ENCODE results near the gene PLPPR1.

The PLPPR1 gene

GRCh38 chr9:101209670-101210069 lies 181.1 kb downstream of the PLPPR1 start:
- no peak for DNase-seq (ENCODE audit: low read depth in 1 of 2, low spot score in 1 of 2)
- in situ Hi-C loops (cut with HindIII; ENCODE audit: low pct_unique_long_range_greater_than_20kb, low sequenced_read_pairs) = no loop called here
- no peak for TF ChIP-seq JUND (IDR thresholded peaks at IDR 0.05; ENCODE audit: low read depth)

GRCh38 chr9:101212661-101213060 lies 184.1 kb downstream of the PLPPR1 start:
- no peak for TF ChIP-seq JUND (IDR thresholded peaks at IDR 0.05; ENCODE audit: low read depth)
- DNase-seq (ENCODE audit: low read depth in 1 of 2, low spot score in 1 of 2) = no peak
- in situ Hi-C loops (cut with HindIII; ENCODE audit: low pct_unique_long_range_greater_than_20kb, low sequenced_read_pairs) = no loop called here

GRCh38 chr9:101219030-101219429 lies 190.5 kb downstream of the PLPPR1 start:
- in situ Hi-C loops (cut with HindIII; ENCODE audit: low pct_unique_long_range_greater_than_20kb, low sequenced_read_pairs) = no loop called here
- DNase-seq (ENCODE audit: low read depth in 1 of 2, low spot score in 1 of 2) = no peak

GRCh38 chr9:101220341-101220740 lies 191.8 kb downstream of the PLPPR1 start:
- in situ Hi-C loops (cut with HindIII; ENCODE audit: low pct_unique_long_range_greater_than_20kb, low sequenced_read_pairs) = no loop called here
- no peak for TF ChIP-seq JUND (IDR thresholded peaks at IDR 0.05; ENCODE audit: low read depth)
- DNase-seq (ENCODE audit: low read depth in 1 of 2, low spot score in 1 of 2) = no peak

More at GRCh38 chr9:101219030-101219429, 190.5 kb downstream of the PLPPR1 start:
- no peak for TF ChIP-seq JUND (IDR thresholded peaks at IDR 0.05; ENCODE audit: low read depth)

GRCh38 chr9:101225271-101225670 lies 196.7 kb downstream of the PLPPR1 start:
- no peak for TF ChIP-seq JUND (IDR thresholded peaks at IDR 0.05; ENCODE audit: low read depth)
- in situ Hi-C loops (cut with HindIII; ENCODE audit: low pct_unique_long_range_greater_than_20kb, low sequenced_read_pairs) = no loop called here

GRCh38 chr9:101226161-101226560 lies 197.6 kb downstream of the PLPPR1 start:
- in situ Hi-C loops (cut with HindIII; ENCODE audit: low pct_unique_long_range_greater_than_20kb, low sequenced_read_pairs) = no loop called here
- no peak for DNase-seq (ENCODE audit: low read depth in 1 of 2, low spot score in 1 of 2)
- no peak for TF ChIP-seq JUND (IDR thresholded peaks at IDR 0.05; ENCODE audit: low read depth)

More at GRCh38 chr9:101225271-101225670, 196.7 kb downstream of the PLPPR1 start:
- no peak for DNase-seq (ENCODE audit: low read depth in 1 of 2, low spot score in 1 of 2)

- in situ Hi-C loops (cut with HindIII; ENCODE audit: low pct_unique_long_range_greater_than_20kb, low sequenced_read_pairs) = no loop called here
- no peak for DNase-seq (ENCODE audit: low read depth in 1 of 2, low spot score in 1 of 2)
- TF ChIP-seq JUND (IDR thresholded peaks at IDR 0.05; ENCODE audit: low read depth) = no peak
These were observed 198.3 kb downstream of the PLPPR1 start for GRCh38 chr9:101226803-101227202.

- no peak for DNase-seq (ENCODE audit: low read depth in 1 of 2, low spot score in 1 of 2)
- no peak for TF ChIP-seq JUND (IDR thresholded peaks at IDR 0.05; ENCODE audit: low read depth)
- in situ Hi-C loops (cut with HindIII; ENCODE audit: low pct_unique_long_range_greater_than_20kb, low sequenced_read_pairs) = no loop called here
These were observed 201.1 kb downstream of the PLPPR1 start for GRCh38 chr9:101229606-101230005.

GRCh38 chr9:101232405-101232977 lies 204.0 kb downstream of the PLPPR1 start:
- in situ Hi-C loops (cut with HindIII; ENCODE audit: low pct_unique_long_range_greater_than_20kb, low sequenced_read_pairs) = no loop called here

GRCh38 chr9:101235105-101235866 lies 206.8 kb downstream of the PLPPR1 start:
- no peak for TF ChIP-seq JUND (IDR thresholded peaks at IDR 0.05; ENCODE audit: low read depth)
- in situ Hi-C loops (cut with HindIII; ENCODE audit: low pct_unique_long_range_greater_than_20kb, low sequenced_read_pairs) = no loop called here
- peak in 1 of 2 experiments; percentile 36 for DNase-seq (ENCODE audit: low read depth in 1 of 2, low spot score in 1 of 2)

More at GRCh38 chr9:101232405-101232977, 204.0 kb downstream of the PLPPR1 start:
- no peak for TF ChIP-seq JUND (IDR thresholded peaks at IDR 0.05; ENCODE audit: low read depth)
- no peak for DNase-seq (ENCODE audit: low read depth in 1 of 2, low spot score in 1 of 2)

GRCh38 chr9:101242651-101243050 lies 214.1 kb downstream of the PLPPR1 start:
- no peak for TF ChIP-seq JUND (IDR thresholded peaks at IDR 0.05; ENCODE audit: low read depth)
- in situ Hi-C loops (cut with HindIII; ENCODE audit: low pct_unique_long_range_greater_than_20kb, low sequenced_read_pairs) = no loop called here
- no peak for DNase-seq (ENCODE audit: low read depth in 1 of 2, low spot score in 1 of 2)

- no peak for DNase-seq (ENCODE audit: low read depth in 1 of 2, low spot score in 1 of 2)
- no peak for TF ChIP-seq JUND (IDR thresholded peaks at IDR 0.05; ENCODE audit: low read depth)
- in situ Hi-C loops (cut with HindIII; ENCODE audit: low pct_unique_long_range_greater_than_20kb, low sequenced_read_pairs) = no loop called here
These were observed 218.2 kb downstream of the PLPPR1 start for GRCh38 chr9:101246691-101247090.

GRCh38 chr9:101247297-101247696 lies 218.8 kb downstream of the PLPPR1 start:
- in situ Hi-C loops (cut with HindIII; ENCODE audit: low pct_unique_long_range_greater_than_20kb, low sequenced_read_pairs) = no loop called here
- TF ChIP-seq JUND (IDR thresholded peaks at IDR 0.05; ENCODE audit: low read depth) = no peak
- DNase-seq (ENCODE audit: low read depth in 1 of 2, low spot score in 1 of 2) = no peak

Data from T47D (cell line).